CD14-positive monocyte (primary cell): ENCODE results near the gene SLC38A8. TPM values are rescaled to one million over a fixed set of nuclear protein-coding genes. Genes with fewer than 3 reads are reported as not detected.

Source experiments
- DNase-seq, 3 donors: peaks; one replicate each; pipeline ENCODE4 v3.0.0-alpha.2; 2011 to 2022
- H2AFZ ChIP-seq: 2 replicates; pipeline ENCODE4 v1.6.0; 2012; ENCODE audit warnings: mild to moderate bottlenecking, low read depth, low read length, inconsistent platforms; ENCODE audit not compliant: insufficient read depth, poor library complexity, severe bottlenecking
- H3K27ac ChIP-seq, 2 donors: 1 replicate in 1 of 2; 2 replicates in 1 of 2; pipeline ENCODE4 v1.5.1; 2012 to 2013; ENCODE audit warnings: low read length in 2 of 2, control low read depth in 1 of 2, inconsistent platforms in 1 of 2, low read depth in 1 of 2, mild to moderate bottlenecking in 1 of 2
- H3K27me3 ChIP-seq, 2 donors: one replicate each; pipeline versions ENCODE4 v1.6.0 to v1.6.1; 2011 to 2013; ENCODE audit warnings: low read length in 2 of 2; ENCODE audit not compliant: control insufficient read depth in 2 of 2, insufficient read depth in 2 of 2
- H3K36me3 ChIP-seq, 2 donors: replicated peaks in 1 of 2; 1 replicate in 1 of 2; 2 replicates in 1 of 2; pipeline versions ENCODE4 v1.5.1 to v1.6.1; 2012 to 2013; ENCODE audit warnings: low read length in 2 of 2, control low read depth in 1 of 2, inconsistent platforms in 1 of 2, mild to moderate bottlenecking in 1 of 2; ENCODE audit not compliant: insufficient read depth in 2 of 2, control insufficient read depth in 1 of 2
- H3K4me1 ChIP-seq, 2 donors: 1 replicate in 1 of 2; 2 replicates in 1 of 2; pipeline versions ENCODE4 v1.5.1 to v1.6.1; 2012 to 2013; ENCODE audit warnings: low read length in 2 of 2, control low read depth in 1 of 2, inconsistent platforms in 1 of 2, mild to moderate bottlenecking in 1 of 2, moderate library complexity in 1 of 2; ENCODE audit not compliant: insufficient read depth in 2 of 2, control insufficient read depth in 1 of 2
- H3K4me2 ChIP-seq: replicated peaks from 2 replicates; pipeline ENCODE3; 2012; ENCODE audit warnings: low read length, moderate library complexity, mild to moderate bottlenecking; ENCODE audit not compliant: poor library complexity, severe bottlenecking; ENCODE audit errors: extremely low read depth
- H3K4me3 ChIP-seq, 3 experiments: fragments of 200-600 bp in 1 of 3; sonication (generic) in 1 of 3; replicated peaks in 1 of 3; 1 replicate in 2 of 3; 2 replicates in 1 of 3; pipeline ENCODE4 v1.5.1; 2011 to 2013; ENCODE audit warnings: low read length in 3 of 3, mild to moderate bottlenecking in 3 of 3, control low read depth in 2 of 3, low read depth in 2 of 3, inconsistent platforms in 1 of 3, moderate library complexity in 1 of 3
- H3K79me2 ChIP-seq: 2 replicates; pipeline ENCODE4 v1.6.0; 2012; ENCODE audit warnings: mild to moderate bottlenecking, control low read depth, inconsistent platforms, low read length, moderate library complexity; ENCODE audit not compliant: insufficient read depth
- H3K9ac ChIP-seq: 2 replicates; pipeline ENCODE4 v1.6.0; 2017; ENCODE audit warnings: low read length, mild to moderate bottlenecking; ENCODE audit not compliant: insufficient read depth, poor library complexity, severe bottlenecking
- H3K9me3 ChIP-seq, 2 donors: replicated peaks in 1 of 2; 1 replicate in 1 of 2; 2 replicates in 1 of 2; pipeline versions ENCODE4 v1.5.1 to v1.6.1; 2012 to 2013; ENCODE audit warnings: low read length in 2 of 2, control low read depth in 1 of 2; ENCODE audit not compliant: control insufficient read depth in 1 of 2, insufficient read depth in 1 of 2
- H4K20me1 ChIP-seq: 2 replicates; pipeline ENCODE4 v1.6.0; 2012; ENCODE audit warnings: mild to moderate bottlenecking, low read length, control low read depth, moderate library complexity; ENCODE audit not compliant: insufficient read depth
- H3K27ac Mint-ChIP-seq, 7 donors: one replicate each; pipeline ENCODE4 v1.8.0; 2020; ENCODE audit warnings: mild to moderate bottlenecking in 7 of 7, mixed read lengths in 7 of 7, moderate library complexity in 6 of 7, inconsistent platforms in 2 of 7
- H3K27me3 Mint-ChIP-seq, 3 donors: one replicate each; pipeline ENCODE4 v1.8.0; 2021 to 2022; ENCODE audit warnings: low read depth in 3 of 3, mild to moderate bottlenecking in 3 of 3, mixed read lengths in 3 of 3, moderate library complexity in 3 of 3, inconsistent platforms in 1 of 3
- H3K36me3 Mint-ChIP-seq, 2 donors: one replicate each; pipeline ENCODE4 v1.8.0; 2020; ENCODE audit warnings: mixed read lengths in 2 of 2, inconsistent platforms in 1 of 2, mild to moderate bottlenecking in 1 of 2
- H3K4me1 Mint-ChIP-seq: one replicate; pipeline ENCODE4 v1.8.0; 2020; ENCODE audit warnings: mild to moderate bottlenecking, mixed read lengths
- H3K4me3 Mint-ChIP-seq, 2 donors: one replicate each; pipeline ENCODE4 v1.8.0; 2020; ENCODE audit warnings: mild to moderate bottlenecking in 2 of 2, mixed read lengths in 2 of 2, moderate library complexity in 1 of 2
- H3K9me3 Mint-ChIP-seq, 7 donors: one replicate each; pipeline ENCODE4 v1.8.0; 2020 to 2022; ENCODE audit warnings: mixed read lengths in 7 of 7, mild to moderate bottlenecking in 6 of 7, moderate library complexity in 6 of 7, inconsistent platforms in 2 of 7
- WGBS: methylation state at CpG from one replicate; pipeline ENCODE4 v1.1.5; 2013; ENCODE audit warnings: missing lambda C conversion rate; ENCODE audit not compliant: insufficient coverage; 5-methylcytosine and 5-hydroxymethylcytosine counted together
- intact Hi-C, 2 donors: fragments of 100-400 bp; cut with micrococcal nuclease; formaldehyde crosslinking; loops; one replicate each; pipeline versions ENCODE4 v1.15.0 to v1.15.1; 2023
- polyA plus RNA-seq, 3 donors: library from polyadenylated mRNA; depleted of rRNA in 1 of 3; unstranded in 2 of 3; stranded (reverse) in 1 of 3; fragments of 300-500 nt in 2 of 3; fragments of >200 nt in 1 of 3; fragmentation: Illumina TruSeq in 2 of 3; gene quantifications; 1 replicate in 2 of 3; 2 replicates in 1 of 3; pipeline ENCODE4 v1.2.3, GENCODE V29; 2012 to 2021
- TF ChIP-seq, protein P1 (sequence below): fragments of 200-600 bp; IDR thresholded peaks from one replicate; pipeline ENCODE4 v1.8.0; 2022; ENCODE audit warnings: antibody characterized with exemption, mild to moderate bottlenecking

The SLC38A8 gene
- polyA plus RNA-seq, 3 donors, result not detected

DNA sequence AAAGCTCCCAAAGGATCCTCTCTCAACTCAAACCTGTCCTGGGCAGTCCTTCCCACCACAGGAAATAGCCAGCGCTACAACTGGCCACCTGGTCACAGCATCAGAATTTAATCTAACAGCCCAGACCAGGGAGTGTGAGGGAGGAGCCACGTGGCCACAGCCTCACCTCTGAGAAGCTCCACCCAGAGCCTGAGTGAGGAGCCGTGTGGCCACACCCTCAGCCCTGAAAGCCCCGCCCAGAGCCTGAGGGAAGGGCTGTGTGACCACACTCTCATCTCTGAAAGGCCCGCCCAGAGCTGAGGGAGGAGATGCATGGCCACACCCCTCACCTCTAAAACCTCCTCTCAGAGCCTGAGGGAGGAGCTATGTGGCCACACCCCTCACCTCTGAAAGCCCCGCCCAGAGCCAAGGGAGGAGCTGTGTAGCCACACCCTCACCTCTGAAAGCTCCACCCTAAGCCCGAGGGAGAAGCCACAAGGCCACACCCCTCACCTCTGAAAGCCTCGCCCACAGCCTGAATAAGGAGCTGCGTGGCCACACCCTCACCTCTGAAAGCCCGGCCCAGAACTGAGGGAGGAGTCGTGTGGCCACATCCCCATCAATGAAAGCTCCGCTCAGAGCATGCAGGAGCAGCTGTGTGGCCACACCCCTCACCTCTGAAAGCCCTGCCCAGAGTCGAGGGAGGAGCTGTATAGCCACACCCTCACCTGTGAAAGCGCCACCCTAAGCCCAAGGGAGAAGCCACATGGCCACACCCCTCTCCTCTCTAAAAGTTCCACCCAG, 28.6 kb downstream of the SLC38A8 start:
- peaks cover 9% of the 10 kb centered on the region for H3K4me1 Mint-ChIP-seq
- Histone ChIP-seq H2AFZ (no peak overlapping the region), H3K4me1 (peaks cover 9 to 10% of the 10 kb centered on the region in 2 donors), H3K36me3 (no peaks in the 10 kb centered on the region), H3K4me3 (no peak overlapping the region), H4K20me1 (no peaks in the 10 kb centered on the region), H3K4me2 (peak overlapping the region; percentile 30), H3K79me2 (no peaks in the 10 kb centered on the region), H3K27ac (no peak overlapping the region), H3K9ac (no peak overlapping the region), H3K27me3 (peaks cover 0 to 2% of the 10 kb centered on the region in 2 donors), H3K9me3 (peaks cover 7 to 12% of the 10 kb centered on the region in 2 donors)
- intact Hi-C loops, result no loop called here
- no peaks in the 10 kb centered on the region for H3K36me3 Mint-ChIP-seq
- WGBS, result 6% methylated on average over 11 of the region's 14 CpGs
- H3K27me3 Mint-ChIP-seq, result peaks cover 20 to 47% (median 25%) of the 10 kb centered on the region in 3 donors
- H3K27ac Mint-ChIP-seq, result peak overlapping the region in 4 of 7 donors; percentile 22 to 81 (median 68)
- peaks cover 4 to 24% (median 12%) of the 10 kb centered on the region in 7 donors for H3K9me3 Mint-ChIP-seq
- TF ChIP-seq, protein P1, sequence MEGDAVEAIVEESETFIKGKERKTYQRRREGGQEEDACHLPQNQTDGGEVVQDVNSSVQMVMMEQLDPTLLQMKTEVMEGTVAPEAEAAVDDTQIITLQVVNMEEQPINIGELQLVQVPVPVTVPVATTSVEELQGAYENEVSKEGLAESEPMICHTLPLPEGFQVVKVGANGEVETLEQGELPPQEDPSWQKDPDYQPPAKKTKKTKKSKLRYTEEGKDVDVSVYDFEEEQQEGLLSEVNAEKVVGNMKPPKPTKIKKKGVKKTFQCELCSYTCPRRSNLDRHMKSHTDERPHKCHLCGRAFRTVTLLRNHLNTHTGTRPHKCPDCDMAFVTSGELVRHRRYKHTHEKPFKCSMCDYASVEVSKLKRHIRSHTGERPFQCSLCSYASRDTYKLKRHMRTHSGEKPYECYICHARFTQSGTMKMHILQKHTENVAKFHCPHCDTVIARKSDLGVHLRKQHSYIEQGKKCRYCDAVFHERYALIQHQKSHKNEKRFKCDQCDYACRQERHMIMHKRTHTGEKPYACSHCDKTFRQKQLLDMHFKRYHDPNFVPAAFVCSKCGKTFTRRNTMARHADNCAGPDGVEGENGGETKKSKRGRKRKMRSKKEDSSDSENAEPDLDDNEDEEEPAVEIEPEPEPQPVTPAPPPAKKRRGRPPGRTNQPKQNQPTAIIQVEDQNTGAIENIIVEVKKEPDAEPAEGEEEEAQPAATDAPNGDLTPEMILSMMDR, result no peak
- peak overlapping the region in 1 of 2 donors; percentile 15 for H3K4me3 Mint-ChIP-seq
- peak; percentile 48 to 80 (median 66) for DNase-seq

DNA sequence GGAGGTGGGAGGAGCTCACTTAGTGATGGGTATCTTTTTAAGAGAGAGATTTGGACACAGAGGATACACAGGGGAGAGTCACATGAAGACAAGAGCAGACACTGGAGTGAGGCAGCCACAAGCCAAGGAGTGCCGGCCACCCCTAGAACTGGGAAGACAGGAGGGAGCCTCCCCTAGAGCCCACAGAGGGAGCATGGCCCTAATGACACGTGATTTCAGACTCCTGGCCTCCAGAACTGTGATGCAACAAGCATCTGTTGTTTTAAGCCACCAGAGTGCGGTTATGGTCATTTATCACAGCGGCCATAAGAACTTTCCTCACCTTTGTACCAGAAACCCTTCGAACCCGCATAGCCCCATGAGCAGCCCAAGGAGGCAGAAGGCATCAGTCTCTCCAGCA, 33.3 kb downstream of the SLC38A8 start:
- no peak overlapping the region for H3K9ac ChIP-seq
- 82% methylated on average over 6 of the region's 6 CpGs for WGBS
- H3K4me3 Mint-ChIP-seq, result no peak overlapping the region

More for the DNA sequence above, 33.3 kb downstream of the SLC38A8 start:
- Histone ChIP-seq H3K9me3 (peaks cover 0 to 8% of the 10 kb centered on the region in 2 donors), H3K4me2 (no peak overlapping the region), H3K27ac (no peak overlapping the region), H2AFZ (no peak overlapping the region), H3K79me2 (no peaks in the 10 kb centered on the region), H3K4me3 (no peak overlapping the region), H3K36me3 (no peaks in the 10 kb centered on the region), H3K27me3 (peaks cover 0 to 17% of the 10 kb centered on the region in 2 donors), H4K20me1 (no peaks in the 10 kb centered on the region), H3K4me1 (peaks cover 5% of the 10 kb centered on the region in 2 donors)
- H3K36me3 Mint-ChIP-seq, result no peaks in the 10 kb centered on the region
- intact Hi-C loops, result no loop called here
- peaks cover 1 to 12% (median 5%) of the 10 kb centered on the region in 7 donors for H3K9me3 Mint-ChIP-seq
- DNase-seq, result no peak
- TF ChIP-seq, protein P1, result no peak
- H3K4me1 Mint-ChIP-seq, result peaks cover 4% of the 10 kb centered on the region
- peaks cover 14 to 32% (median 20%) of the 10 kb centered on the region in 3 donors for H3K27me3 Mint-ChIP-seq
- H3K27ac Mint-ChIP-seq, result no peak overlapping the region
